ENCODE measurements around the gene NUDCD3. TPM values are rescaled to one million over a fixed set of nuclear protein-coding genes. Genes with fewer than 3 reads are reported as not detected.

The NUDCD3 gene
- total RNA-seq, 2 donors from 2014 or later, result 20.4 to 20.8 TPM

- no peak for DNase-seq
- no peak overlapping the region for H3K4me3 ChIP-seq
- intact Hi-C loops (cut with DNase I), result no loop called here
- H3K27ac ChIP-seq, result no peak overlapping the region
- H3K27me3 ChIP-seq, result no peaks in the 10 kb centered on the region
- no peaks in the 10 kb centered on the region for H3K36me3 ChIP-seq (replicated peaks in 1 of 2; ENCODE audit: insufficient read depth in 1 of 2, low read depth in 2 of 2)
- ATAC-seq, result no peak
- 49 to 100% methylated on average over 1 to 2 of the region's 2 CpGs for WGBS, 2 donors
- no peaks in the 10 kb centered on the region for H3K4me1 ChIP-seq
- TF ChIP-seq POLR2A (IDR thresholded peaks at IDR 0.05), result no peak
- no peak for TF ChIP-seq CTCF (IDR thresholded peaks at IDR 0.05)
- H3K9me3 ChIP-seq, result no peaks in the 10 kb centered on the region
These were observed 117.1 kb downstream of the NUDCD3 start for GRCh38 chr7:44373418-44373740.

GRCh38 chr7:44372560-44373417, 117.7 kb downstream of the NUDCD3 start:
- H3K27ac ChIP-seq, result no peak overlapping the region
- DNase-seq (no peak), ATAC-seq (no peak)
- no peaks in the 10 kb centered on the region for H3K9me3 ChIP-seq
- intact Hi-C loops (cut with DNase I), result no loop called here
- H3K4me1 ChIP-seq, result no peaks in the 10 kb centered on the region
- WGBS, 2 donors, result 46 to 62% methylated on average over 5 of the region's 5 CpGs
- H3K4me3 ChIP-seq, result no peak overlapping the region
- TF ChIP-seq CTCF (IDR thresholded peaks at IDR 0.05), result no peak
- no peak for TF ChIP-seq POLR2A (IDR thresholded peaks at IDR 0.05)
- H3K27me3 ChIP-seq, result no peaks in the 10 kb centered on the region
- no peaks in the 10 kb centered on the region for H3K36me3 ChIP-seq (replicated peaks in 1 of 2; ENCODE audit: insufficient read depth in 1 of 2, low read depth in 2 of 2)

- DNase-seq (no peak), ATAC-seq (no peak)
- intact Hi-C loops (cut with DNase I), result no loop called here
- Histone ChIP-seq H3K27ac (no peak overlapping the region), H3K4me1 (no peaks in the 10 kb centered on the region), H3K9me3 (no peaks in the 10 kb centered on the region), H3K27me3 (no peaks in the 10 kb centered on the region), H3K4me3 (no peak overlapping the region), H3K36me3 (replicated peaks in 1 of 2; ENCODE audit: insufficient read depth in 1 of 2, low read depth in 2 of 2) (no peaks in the 10 kb centered on the region)
- TF ChIP-seq POLR2A (IDR thresholded peaks at IDR 0.05) (no peak), CTCF (IDR thresholded peaks at IDR 0.05) (no peak)
- 92 to 94% methylated on average over 1 of the region's 1 CpG for WGBS, 2 donors
These were observed 121.6 kb downstream of the NUDCD3 start for GRCh38 chr7:44368885-44369284.

- ATAC-seq (no peak), DNase-seq (no peak)
- Histone ChIP-seq H3K36me3 (replicated peaks in 1 of 2; ENCODE audit: insufficient read depth in 1 of 2, low read depth in 2 of 2) (no peaks in the 10 kb centered on the region), H3K9me3 (no peaks in the 10 kb centered on the region), H3K4me3 (no peak overlapping the region), H3K27ac (no peak overlapping the region), H3K4me1 (no peaks in the 10 kb centered on the region), H3K27me3 (no peaks in the 10 kb centered on the region)
- intact Hi-C loops (cut with DNase I), result no loop called here
- TF ChIP-seq CTCF (IDR thresholded peaks at IDR 0.05) (no peak), POLR2A (IDR thresholded peaks at IDR 0.05) (no peak)
These were observed 122.0 kb downstream of the NUDCD3 start for GRCh38 chr7:44368455-44368854.

GRCh38 chr7:44367475-44368043, 122.9 kb downstream of the NUDCD3 start:
- no peak for ATAC-seq
- no peaks in the 10 kb centered on the region for H3K4me1 ChIP-seq

More at GRCh38 chr7:44367475-44368043, 122.9 kb downstream of the NUDCD3 start:
- Histone ChIP-seq H3K27me3 (no peaks in the 10 kb centered on the region), H3K36me3 (replicated peaks in 1 of 2; ENCODE audit: insufficient read depth in 1 of 2, low read depth in 2 of 2) (no peaks in the 10 kb centered on the region), H3K4me3 (no peak overlapping the region), H3K27ac (no peak overlapping the region), H3K9me3 (no peaks in the 10 kb centered on the region)
- no peak for TF ChIP-seq CTCF (IDR thresholded peaks at IDR 0.05)
- TF ChIP-seq POLR2A (IDR thresholded peaks at IDR 0.05), result no peak
- WGBS, 2 donors, result 66 to 71% methylated on average over 4 to 5 of the region's 5 CpGs
- intact Hi-C loops (cut with DNase I), result no loop called here
- no peak for DNase-seq
